RKO (cell line): ENCODE measurements around the gene THAP3.
"Not testable (repeated sequence)": the region's sequence is repeated elsewhere in the genome, so short reads cannot be mapped to it uniquely, and the experiment has no call there.

Experiments
- DNase-seq: peaks from one replicate; pipeline ENCODE4 v3.0.0-alpha.2; 2016; ENCODE audit warnings: low spot score

The THAP3 gene

GRCh38 chr1:6635161-6635909 is 10.7 kb downstream of the THAP3 start:
- DNase-seq: no peak

GRCh38 chr1:6635910-6636760 is 11.5 kb downstream of the THAP3 start:
- no peak for DNase-seq

- not testable (repeated sequence) for DNase-seq
Observed at GRCh38 chr1:6636778-6637177, 12.1 kb downstream of the THAP3 start.

GRCh38 chr1:6637770-6638169 is 13.1 kb downstream of the THAP3 start:
- DNase-seq: no peak

GRCh38 chr1:6638226-6638625 is 13.6 kb downstream of the THAP3 start:
- DNase-seq: no peak

GRCh38 chr1:6640867-6641266 is 16.2 kb downstream of the THAP3 start:
- not testable (repeated sequence) for DNase-seq

GRCh38 chr1:6645018-6645417 is 20.4 kb downstream of the THAP3 start:
- no peak for DNase-seq

GRCh38 chr1:6646499-6647148 is 22.0 kb downstream of the THAP3 start:
- peak; percentile 68 for DNase-seq

- no peak for DNase-seq
Observed at GRCh38 chr1:6648556-6648955, 23.9 kb downstream of the THAP3 start.

GRCh38 chr1:6651909-6652308 is 27.2 kb downstream of the THAP3 start:
- DNase-seq: no peak

GRCh38 chr1:6652986-6653385 is 28.3 kb downstream of the THAP3 start:
- DNase-seq: no peak

- DNase-seq: no peak
Observed at GRCh38 chr1:6653436-6654290, 29.0 kb downstream of the THAP3 start.

GRCh38 chr1:6657138-6657537 is 32.5 kb downstream of the THAP3 start:
- no peak for DNase-seq

- no peak for DNase-seq
Observed at GRCh38 chr1:6658359-6659060, 33.8 kb downstream of the THAP3 start.

GRCh38 chr1:6660415-6661049 is 35.9 kb downstream of the THAP3 start:
- no peak for DNase-seq

GRCh38 chr1:6662468-6662867 is 37.8 kb downstream of the THAP3 start:
- peak; percentile 10 for DNase-seq

GRCh38 chr1:6666696-6667095 is 42.0 kb downstream of the THAP3 start:
- DNase-seq: no peak

GRCh38 chr1:6667139-6667538 is 42.5 kb downstream of the THAP3 start:
- no peak for DNase-seq

- DNase-seq: no peak
Observed at GRCh38 chr1:6668503-6668902, 43.8 kb downstream of the THAP3 start.

GRCh38 chr1:6672558-6672957 is 47.9 kb downstream of the THAP3 start:
- DNase-seq: no peak
